K562 (cell line): ENCODE measurements around the gene SLC10A1. TPM values are rescaled to one million over a fixed set of nuclear protein-coding genes. Genes with fewer than 3 reads are reported as not detected.

Experiments used
- ATAC-seq: fragments of 200-7000 bp; cut with Tn5 transposase; 3 replicates; pipeline ENCODE4 v1.9.1; 2020; ENCODE audit warnings: moderate library complexity
- BruUV-seq: library from RNA; stranded (reverse); fragments of 400-500 nt; replicated peaks from 2 replicates; lab custom pipeline; 2021; lab: Mats Ljungman, UMichigan
- CTCF ChIA-PET: fragments of 300-600 bp; formaldehyde crosslinking; extraction: SDS; loops from one replicate; lab custom pipeline; 2021; ENCODE audit warnings: low intra/inter-chr PET ratio; lab: Yijun Ruan, JAX
- POLR2A ChIA-PET: fragments of 300-600, 350-650 bp; sonication (Branson Sonifier 250); formaldehyde crosslinking; extraction: SDS; loops from one replicate; lab custom pipeline; 2021; ENCODE audit warnings: antibody characterized with exemption, inconsistent platforms; lab: Yijun Ruan, JAX
- DNase-seq, 4 experiments: peaks; one replicate each; pipeline versions ENCODE4 v3.0.0 to v3.0.0-alpha.2; 2011 to 2018; ENCODE audit warnings: low spot score in 3 of 4, mixed read lengths in 3 of 4; ENCODE audit errors: extremely low read depth in 1 of 4
- FAIRE-seq: peaks from 2 replicates; lab custom pipeline; 2011; peaks lifted over from hg19 to GRCh38; lab: Jason Lieb, UNC
- H2AFZ ChIP-seq: 2 replicates; pipeline ENCODE4 v1.6.0; 2011; ENCODE audit warnings: low read depth, low read length, control low read depth, inconsistent platforms
- H3K27ac ChIP-seq: fragments of 200-600 bp; 3 replicates; pipeline ENCODE4 v1.8.0; 2011; ENCODE audit warnings: low read depth, mild to moderate bottlenecking, control low read depth, inconsistent platforms, low read length, moderate library complexity, mixed read lengths; ENCODE audit errors: extremely low read depth
- H3K27me3 ChIP-seq, 2 experiments: fragments of 300-600 bp in 1 of 2; 2 replicates in 1 of 2; 3 replicates in 1 of 2; pipeline versions ENCODE4 v1.6.0 to v1.8.0; 2011; ENCODE audit warnings: inconsistent platforms in 2 of 2, low read length in 2 of 2, mild to moderate bottlenecking in 1 of 2, mixed read lengths in 1 of 2, moderate library complexity in 1 of 2; ENCODE audit not compliant: control insufficient read depth in 2 of 2, insufficient read depth in 2 of 2
- H3K36me3 ChIP-seq: fragments of 300-600 bp; 3 replicates; pipeline ENCODE4 v1.8.0; 2011; ENCODE audit warnings: mild to moderate bottlenecking, low read length, inconsistent platforms; ENCODE audit not compliant: control insufficient read depth, insufficient read depth
- H3K4me1 ChIP-seq, 2 experiments: fragments of 200-600 bp in 1 of 2; replicated peaks in 1 of 2; 2 replicates in 1 of 2; 3 replicates in 1 of 2; pipeline versions ENCODE4 v1.5.1 to v1.8.0; 2011; ENCODE audit warnings: inconsistent platforms in 2 of 2, low read length in 2 of 2, mild to moderate bottlenecking in 1 of 2, mixed read lengths in 1 of 2, moderate library complexity in 1 of 2; ENCODE audit not compliant: control insufficient read depth in 2 of 2, insufficient read depth in 2 of 2
- H3K4me2 ChIP-seq: 2 replicates; pipeline ENCODE4 v1.6.1; 2011; ENCODE audit warnings: low read length, control low read depth, inconsistent platforms, mixed read lengths; ENCODE audit not compliant: insufficient read depth
- H3K4me3 ChIP-seq: fragments of 200-600 bp; sonication (generic), shearing (Covaris generic); 2 replicates; pipeline ENCODE4 v1.5.1; 2016; ENCODE audit warnings: control low read depth, inconsistent platforms
- H3K79me2 ChIP-seq: fragments of 200-600 bp; 3 replicates; pipeline ENCODE4 v1.8.0; 2011; ENCODE audit warnings: low read length, inconsistent platforms; ENCODE audit not compliant: control insufficient read depth, insufficient read depth
- H3K9ac ChIP-seq, 2 experiments: 2 replicates each; pipeline versions ENCODE4 v1.6.0 to v1.6.1; 2011; ENCODE audit warnings: low read depth in 2 of 2, low read length in 2 of 2, control low read depth in 1 of 2, inconsistent platforms in 1 of 2, mild to moderate bottlenecking in 1 of 2, mixed read lengths in 1 of 2; ENCODE audit not compliant: insufficient read depth in 1 of 2
- H3K9me1 ChIP-seq: one replicate; pipeline ENCODE4 v1.6.0; 2011; ENCODE audit warnings: inconsistent platforms, mild to moderate bottlenecking, low read length, moderate library complexity; ENCODE audit not compliant: control insufficient read depth, insufficient read depth
- H3K9me3 ChIP-seq: replicated peaks from 2 replicates; pipeline ENCODE4 v1.5.1; 2011; ENCODE audit warnings: low read depth, low read length, inconsistent platforms; ENCODE audit not compliant: control insufficient read depth, insufficient read depth
- H4K20me1 ChIP-seq: replicated peaks from 2 replicates; pipeline ENCODE4 v1.6.1; 2011; ENCODE audit warnings: low read length, inconsistent platforms, mixed read lengths; ENCODE audit not compliant: control insufficient read depth, insufficient read depth
- FOXP1 ChIP-seq: sonication (generic); formaldehyde crosslinking; IDR thresholded peaks from 2 replicates; pipeline ENCODE4 v1.8.0; 2022; ENCODE audit warnings: mild to moderate bottlenecking, missing genetic modification reagents
- MYNN ChIP-seq, 2 experiments: sonication (generic); formaldehyde crosslinking in 1 of 2; IDR thresholded peaks; 2 replicates each; pipeline versions ENCODE4 v1.5.0 to v1.6.1; 2016 to 2020; ENCODE audit warnings: antibody characterized with exemption in 1 of 2, missing genetic modification reagents in 1 of 2
- RFX1 ChIP-seq: fragments of 450-650 bp; IDR thresholded peaks from 2 replicates; pipeline ENCODE4 v1.6.1; 2016; ENCODE audit warnings: mild to moderate bottlenecking, moderate library complexity
- ZNF24 ChIP-seq: fragments of 450-650 bp; IDR thresholded peaks from 2 replicates; pipeline ENCODE4 v1.6.1; 2016
- WGBS: fragments of 100-300 bp; shearing (Covaris generic); methylation state at CpG from one replicate; pipeline ENCODE4 v1.1.6; 2016; ENCODE audit warnings: low coverage, mixed read lengths; ENCODE audit not compliant: insufficient coverage; ENCODE audit errors: missing lambda C conversion rate; 5-methylcytosine and 5-hydroxymethylcytosine counted together
- in situ Hi-C: fragments of 300-500 bp; cut with MboI; formaldehyde crosslinking; loops from 4 replicates; pipeline ENCODE4 v1.15.0; 2018; ENCODE audit warnings: inconsistent platforms, mixed read lengths
- intact Hi-C: fragments of 100-400 bp; cut with micrococcal nuclease; formaldehyde crosslinking; loops from 2 replicates; pipeline ENCODE4 v1.14.2; 2022
- polyA plus RNA-seq, 8 experiments: library from polyadenylated mRNA; depleted of rRNA in 4 of 8; stranded (reverse) in 5 of 8; unstranded in 3 of 8; fragments of >200 nt; fragmentation: Nextera tagmentation in 2 of 8; fragmentation: Illumina TruSeq in 1 of 8; extraction: Ambion mirVana in 2 of 8; extraction: Trizol in 1 of 8; gene quantifications; 2 replicates each; pipeline versions ENCODE4 v1.2.1 to v1.2.3, GENCODE V29; 2011 to 2014; ENCODE audit warnings: inconsistent platforms in 1 of 8, missing spikeins in 1 of 8
- total RNA-seq, 7 experiments: library from RNA; depleted of rRNA in 6 of 7; stranded (reverse); fragments of >200 nt in 6 of 7; fragmentation: Illumina TruSeq in 2 of 7; extraction: Trizol in 2 of 7; gene quantifications; 2 replicates each; pipeline versions ENCODE4 v1.2.1 to v1.2.3, GENCODE V29; 2011 to 2021; ENCODE audit warnings: low replicate concordance in 1 of 7
- TF ChIP-seq, protein P1 (sequence below): fragments of 200-400 bp; formaldehyde crosslinking; IDR thresholded peaks from 2 replicates; pipeline ENCODE4 v1.6.1; 2017; ENCODE audit warnings: mild to moderate bottlenecking, low read depth, low read length, moderate library complexity
- TF ChIP-seq, protein P2 (sequence below): fragments of 450-650 bp; IDR thresholded peaks from 2 replicates; pipeline ENCODE4 v1.6.1; 2016; ENCODE audit warnings: low read depth
- TF ChIP-seq, protein P3 (sequence below), 2 experiments: fragments of 450-650 bp in 1 of 2; IDR thresholded peaks; 2 replicates each; pipeline ENCODE4 v1.6.1; 2011 to 2017; ENCODE audit warnings: low read depth in 2 of 2, antibody characterized with exemption in 1 of 2, borderline replicate concordance in 1 of 2, low read length in 1 of 2, mild to moderate bottlenecking in 1 of 2, mixed read lengths in 1 of 2; ENCODE audit not compliant: control insufficient read depth in 1 of 2

The SLC10A1 gene
- total and polyA plus RNA-seq, 9 of the 15 experiments (the other 6 are each of a cell fraction or from before 2014, with no cell fraction given), result not detected

DNA sequence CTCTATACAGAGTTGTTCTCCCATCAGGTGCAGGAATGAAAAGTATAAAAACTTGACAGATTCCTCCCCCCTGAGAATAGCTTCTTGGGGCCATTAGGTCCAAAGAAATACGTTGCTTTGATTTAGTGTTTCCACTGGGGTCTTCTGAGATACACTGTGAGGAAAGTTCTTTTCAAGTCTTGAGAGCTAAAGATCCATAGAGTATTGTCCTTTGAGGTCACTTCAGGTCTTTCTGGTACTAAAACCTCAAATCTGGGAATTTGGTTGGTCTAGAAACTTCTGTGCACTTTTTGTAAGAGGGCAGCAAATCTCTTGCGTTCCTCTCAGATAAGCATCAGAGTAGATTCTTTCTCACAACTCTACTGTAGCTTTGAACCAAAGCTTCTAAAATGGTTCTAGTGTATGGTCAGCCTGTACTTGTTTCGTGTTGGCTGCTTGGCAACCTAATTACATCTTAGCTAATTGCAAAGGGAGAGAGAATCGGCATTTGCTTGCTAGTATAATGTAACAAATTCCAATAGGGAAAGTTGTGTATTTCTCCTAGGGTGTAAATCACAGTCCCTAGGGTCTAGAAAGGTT is 20.1 kb downstream of the SLC10A1 start:
- Histone ChIP-seq H3K9me1 (no peaks in the 10 kb centered on the region), H3K79me2 (no peaks in the 10 kb centered on the region), H3K4me1 (no peaks in the 10 kb centered on the region; a peak in 1 of 5 replicates), H4K20me1 (peaks cover 9% of the 10 kb centered on the region; the same call in 1 of the 2 replicates), H3K36me3 (peaks cover 70% of the 10 kb centered on the region; the same call in 2 of the 3 replicates), H3K9me3 (no peaks in the 10 kb centered on the region), H3K9ac (no peak overlapping the region), H3K27ac (no peak overlapping the region), H2AFZ (no peak overlapping the region), H3K4me2 (no peak overlapping the region), H3K4me3 (no peak overlapping the region), H3K27me3 (no peaks in the 10 kb centered on the region)
- ATAC-seq (no peak), DNase-seq (no peak), FAIRE-seq (no peak)
- intact Hi-C loops (no loop called here), in situ Hi-C loops (no loop called here)
- 81% methylated on average over 4 of the region's 4 CpGs for WGBS
- ChIA-PET CTCF (no interaction called here), POLR2A (interaction anchor here (1.0 to 1.4 kb wide), 2 partner anchors 10 to 18 kb away, joined by 3 to 9 read pairs; partner anchors contain the start of gene SRSF5)
- BruUV-seq, result no TSS peak
- TF ChIP-seq, protein P1, sequence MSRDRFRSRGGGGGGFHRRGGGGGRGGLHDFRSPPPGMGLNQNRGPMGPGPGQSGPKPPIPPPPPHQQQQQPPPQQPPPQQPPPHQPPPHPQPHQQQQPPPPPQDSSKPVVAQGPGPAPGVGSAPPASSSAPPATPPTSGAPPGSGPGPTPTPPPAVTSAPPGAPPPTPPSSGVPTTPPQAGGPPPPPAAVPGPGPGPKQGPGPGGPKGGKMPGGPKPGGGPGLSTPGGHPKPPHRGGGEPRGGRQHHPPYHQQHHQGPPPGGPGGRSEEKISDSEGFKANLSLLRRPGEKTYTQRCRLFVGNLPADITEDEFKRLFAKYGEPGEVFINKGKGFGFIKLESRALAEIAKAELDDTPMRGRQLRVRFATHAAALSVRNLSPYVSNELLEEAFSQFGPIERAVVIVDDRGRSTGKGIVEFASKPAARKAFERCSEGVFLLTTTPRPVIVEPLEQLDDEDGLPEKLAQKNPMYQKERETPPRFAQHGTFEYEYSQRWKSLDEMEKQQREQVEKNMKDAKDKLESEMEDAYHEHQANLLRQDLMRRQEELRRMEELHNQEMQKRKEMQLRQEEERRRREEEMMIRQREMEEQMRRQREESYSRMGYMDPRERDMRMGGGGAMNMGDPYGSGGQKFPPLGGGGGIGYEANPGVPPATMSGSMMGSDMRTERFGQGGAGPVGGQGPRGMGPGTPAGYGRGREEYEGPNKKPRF, result no peak
- TF ChIP-seq RFX1 (no peak), MYNN (IDR thresholded peaks at IDR 0.05) (no peak), MYNN (CRISPR knock-in tag; IDR thresholded peaks at IDR 0.05) (no peak), ZNF24 (no peak), FOXP1 (CRISPR knock-in tag) (no peak)
- TF ChIP-seq, protein P2, sequence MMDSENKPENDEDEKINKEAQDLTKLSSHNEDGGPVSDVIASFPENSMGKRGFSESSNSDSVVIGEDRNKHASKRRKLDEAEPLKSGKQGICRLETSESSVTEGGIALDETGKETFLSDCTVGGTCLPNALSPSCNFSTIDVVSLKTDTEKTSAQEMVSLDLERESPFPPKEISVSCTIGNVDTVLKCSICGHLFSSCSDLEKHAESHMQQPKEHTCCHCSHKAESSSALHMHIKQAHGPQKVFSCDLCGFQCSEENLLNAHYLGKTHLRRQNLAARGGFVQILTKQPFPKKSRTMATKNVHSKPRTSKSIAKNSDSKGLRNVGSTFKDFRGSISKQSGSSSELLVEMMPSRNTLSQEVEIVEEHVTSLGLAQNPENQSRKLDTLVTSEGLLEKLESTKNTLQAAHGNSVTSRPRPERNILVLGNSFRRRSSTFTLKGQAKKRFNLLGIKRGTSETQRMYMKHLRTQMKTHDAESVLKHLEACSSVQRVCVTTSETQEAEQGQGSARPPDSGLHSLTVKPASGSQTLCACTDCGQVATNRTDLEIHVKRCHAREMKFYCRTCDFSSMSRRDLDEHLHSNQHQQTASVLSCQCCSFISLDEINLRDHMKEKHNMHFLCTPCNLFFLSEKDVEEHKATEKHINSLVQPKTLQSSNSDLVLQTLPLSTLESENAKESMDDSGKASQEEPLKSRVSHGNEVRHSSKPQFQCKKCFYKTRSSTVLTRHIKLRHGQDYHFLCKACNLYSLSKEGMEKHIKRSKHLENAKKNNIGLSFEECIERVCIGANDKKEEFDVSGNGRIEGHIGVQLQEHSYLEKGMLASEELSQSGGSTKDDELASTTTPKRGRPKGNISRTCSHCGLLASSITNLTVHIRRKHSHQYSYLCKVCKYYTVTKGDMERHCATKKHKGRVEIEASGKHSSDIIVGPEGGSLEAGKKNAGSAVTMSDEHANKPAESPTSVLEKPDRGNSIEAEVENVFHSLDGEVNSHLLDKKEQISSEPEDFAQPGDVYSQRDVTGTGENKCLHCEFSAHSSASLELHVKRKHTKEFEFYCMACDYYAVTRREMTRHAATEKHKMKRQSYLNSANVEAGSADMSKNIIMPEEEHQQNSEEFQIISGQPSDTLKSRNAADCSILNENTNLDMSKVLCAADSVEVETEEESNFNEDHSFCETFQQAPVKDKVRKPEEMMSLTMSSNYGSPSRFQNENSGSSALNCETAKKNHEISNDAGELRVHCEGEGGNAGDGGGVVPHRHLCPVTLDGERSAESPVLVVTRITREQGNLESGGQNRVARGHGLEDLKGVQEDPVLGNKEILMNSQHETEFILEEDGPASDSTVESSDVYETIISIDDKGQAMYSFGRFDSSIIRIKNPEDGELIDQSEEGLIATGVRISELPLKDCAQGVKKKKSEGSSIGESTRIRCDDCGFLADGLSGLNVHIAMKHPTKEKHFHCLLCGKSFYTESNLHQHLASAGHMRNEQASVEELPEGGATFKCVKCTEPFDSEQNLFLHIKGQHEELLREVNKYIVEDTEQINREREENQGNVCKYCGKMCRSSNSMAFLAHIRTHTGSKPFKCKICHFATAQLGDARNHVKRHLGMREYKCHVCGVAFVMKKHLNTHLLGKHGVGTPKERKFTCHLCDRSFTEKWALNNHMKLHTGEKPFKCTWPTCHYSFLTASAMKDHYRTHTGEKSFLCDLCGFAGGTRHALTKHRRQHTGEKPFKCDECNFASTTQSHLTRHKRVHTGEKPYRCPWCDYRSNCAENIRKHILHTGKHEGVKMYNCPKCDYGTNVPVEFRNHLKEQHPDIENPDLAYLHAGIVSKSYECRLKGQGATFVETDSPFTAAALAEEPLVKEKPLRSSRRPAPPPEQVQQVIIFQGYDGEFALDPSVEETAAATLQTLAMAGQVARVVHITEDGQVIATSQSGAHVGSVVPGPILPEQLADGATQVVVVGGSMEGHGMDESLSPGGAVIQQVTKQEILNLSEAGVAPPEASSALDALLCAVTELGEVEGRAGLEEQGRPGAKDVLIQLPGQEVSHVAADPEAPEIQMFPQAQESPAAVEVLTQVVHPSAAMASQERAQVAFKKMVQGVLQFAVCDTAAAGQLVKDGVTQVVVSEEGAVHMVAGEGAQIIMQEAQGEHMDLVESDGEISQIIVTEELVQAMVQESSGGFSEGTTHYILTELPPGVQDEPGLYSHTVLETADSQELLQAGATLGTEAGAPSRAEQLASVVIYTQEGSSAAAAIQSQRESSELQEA, result no peak
- TF ChIP-seq, protein P3, sequence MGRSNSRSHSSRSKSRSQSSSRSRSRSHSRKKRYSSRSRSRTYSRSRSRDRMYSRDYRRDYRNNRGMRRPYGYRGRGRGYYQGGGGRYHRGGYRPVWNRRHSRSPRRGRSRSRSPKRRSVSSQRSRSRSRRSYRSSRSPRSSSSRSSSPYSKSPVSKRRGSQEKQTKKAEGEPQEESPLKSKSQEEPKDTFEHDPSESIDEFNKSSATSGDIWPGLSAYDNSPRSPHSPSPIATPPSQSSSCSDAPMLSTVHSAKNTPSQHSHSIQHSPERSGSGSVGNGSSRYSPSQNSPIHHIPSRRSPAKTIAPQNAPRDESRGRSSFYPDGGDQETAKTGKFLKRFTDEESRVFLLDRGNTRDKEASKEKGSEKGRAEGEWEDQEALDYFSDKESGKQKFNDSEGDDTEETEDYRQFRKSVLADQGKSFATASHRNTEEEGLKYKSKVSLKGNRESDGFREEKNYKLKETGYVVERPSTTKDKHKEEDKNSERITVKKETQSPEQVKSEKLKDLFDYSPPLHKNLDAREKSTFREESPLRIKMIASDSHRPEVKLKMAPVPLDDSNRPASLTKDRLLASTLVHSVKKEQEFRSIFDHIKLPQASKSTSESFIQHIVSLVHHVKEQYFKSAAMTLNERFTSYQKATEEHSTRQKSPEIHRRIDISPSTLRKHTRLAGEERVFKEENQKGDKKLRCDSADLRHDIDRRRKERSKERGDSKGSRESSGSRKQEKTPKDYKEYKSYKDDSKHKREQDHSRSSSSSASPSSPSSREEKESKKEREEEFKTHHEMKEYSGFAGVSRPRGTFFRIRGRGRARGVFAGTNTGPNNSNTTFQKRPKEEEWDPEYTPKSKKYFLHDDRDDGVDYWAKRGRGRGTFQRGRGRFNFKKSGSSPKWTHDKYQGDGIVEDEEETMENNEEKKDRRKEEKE (IDR thresholded peaks at IDR 0.05; ENCODE audit: borderline replicate concordance in 1 of 2, control insufficient read depth in 1 of 2, low read depth in 2 of 2, low read length in 1 of 2), result no peak
